Prostate gland (tissue), 2 donors: ENCODE results near the gene LRRC28. TPM values are rescaled to one million over a fixed set of nuclear protein-coding genes. Genes with fewer than 3 reads are reported as not detected.

Experiments used
- DNase-seq: peaks from one replicate; pipeline ENCODE4 v3.0.0-alpha.2; 2019; ENCODE audit warnings: low spot score
- H3K27ac ChIP-seq, 2 donors: fragments of 200-600 bp; sonication (generic); 2 replicates each; pipeline ENCODE4 v1.5.1; 2017 to 2019
- H3K27me3 ChIP-seq: fragments of 200-600 bp; sonication (generic); replicated peaks from 2 replicates; pipeline ENCODE4 v1.5.1; 2019; ENCODE audit not compliant: insufficient read depth
- H3K36me3 ChIP-seq, 2 donors: fragments of 200-600 bp; sonication (generic); 1 replicate in 1 of 2; 2 replicates in 1 of 2; pipeline versions ENCODE4 v1.5.1 to v1.8.1; 2017 to 2019
- H3K4me1 ChIP-seq: fragments of 200-600 bp; sonication (generic); replicated peaks from 2 replicates; pipeline ENCODE4 v1.5.1; 2019
- H3K4me3 ChIP-seq, 2 donors: fragments of 200-600 bp; sonication (generic); 2 replicates each; pipeline ENCODE4 v1.5.1; 2017 to 2019
- H3K9me3 ChIP-seq: fragments of 200-600 bp; sonication (generic); 2 replicates; pipeline ENCODE4 v1.5.1; 2017
- POLR2A ChIP-seq: fragments of 450-650 bp; IDR thresholded peaks from one replicate; pipeline ENCODE4 v1.6.1; 2016; ENCODE audit warnings: antibody characterized with exemption, mild to moderate bottlenecking
- POLR2AphosphoS5 ChIP-seq: sonication (generic); formaldehyde crosslinking; IDR thresholded peaks from one replicate; pipeline ENCODE4 v1.6.1; 2017; ENCODE audit warnings: antibody characterized with exemption
- WGBS: methylation state at CpG from one replicate; pipeline ENCODE4 v1.1.5; 2018; 5-methylcytosine and 5-hydroxymethylcytosine counted together
- intact Hi-C: fragments of 100-400 bp; cut with DNase I; formaldehyde crosslinking; loops from one replicate; pipeline ENCODE4 v1.14.2; 2022
- total RNA-seq, 2 donors: library from RNA; depleted of rRNA; stranded (reverse); fragments of >200 nt; gene quantifications; one replicate each; pipeline ENCODE4 v1.1.0, GENCODE V29; 2016
- TF ChIP-seq, protein P1 (sequence below), 4 experiments: fragments of 200-600 bp in 2 of 4; fragments of 450-650 bp in 2 of 4; sonication (generic) in 2 of 4; IDR thresholded peaks; 1 replicate in 3 of 4; 2 replicates in 1 of 4; pipeline ENCODE4 v1.5.1; 2016 to 2019; ENCODE audit warnings: antibody characterized with exemption in 4 of 4, mild to moderate bottlenecking in 2 of 4, moderate library complexity in 2 of 4

Gene LRRC28
- total RNA-seq, 2 donors from 2014 or later, result 16.0 to 36.8 TPM

DNA sequence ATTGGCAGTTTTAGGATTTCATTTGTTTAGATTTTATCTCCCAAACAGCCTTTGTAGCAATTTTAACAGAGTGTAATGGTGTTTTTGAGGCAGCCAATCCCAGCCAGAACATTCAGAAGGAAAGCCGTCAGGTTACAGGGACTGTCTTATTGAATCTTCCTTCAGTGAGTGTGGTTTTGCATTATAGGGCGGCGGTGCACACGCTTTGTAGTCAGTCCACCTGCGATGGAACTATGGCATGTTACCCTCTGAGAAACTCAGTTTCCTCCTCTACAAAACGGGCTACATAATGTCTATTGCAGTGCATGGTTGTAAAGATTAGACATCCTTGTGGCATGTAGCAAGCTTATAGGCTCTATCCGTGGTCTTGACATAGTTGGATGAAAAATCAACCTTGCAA lies 1.0 kb downstream of the LRRC28 start:
- TF ChIP-seq POLR2AphosphoS5 (no peak), POLR2A (no peak)
- TF ChIP-seq, protein P1, sequence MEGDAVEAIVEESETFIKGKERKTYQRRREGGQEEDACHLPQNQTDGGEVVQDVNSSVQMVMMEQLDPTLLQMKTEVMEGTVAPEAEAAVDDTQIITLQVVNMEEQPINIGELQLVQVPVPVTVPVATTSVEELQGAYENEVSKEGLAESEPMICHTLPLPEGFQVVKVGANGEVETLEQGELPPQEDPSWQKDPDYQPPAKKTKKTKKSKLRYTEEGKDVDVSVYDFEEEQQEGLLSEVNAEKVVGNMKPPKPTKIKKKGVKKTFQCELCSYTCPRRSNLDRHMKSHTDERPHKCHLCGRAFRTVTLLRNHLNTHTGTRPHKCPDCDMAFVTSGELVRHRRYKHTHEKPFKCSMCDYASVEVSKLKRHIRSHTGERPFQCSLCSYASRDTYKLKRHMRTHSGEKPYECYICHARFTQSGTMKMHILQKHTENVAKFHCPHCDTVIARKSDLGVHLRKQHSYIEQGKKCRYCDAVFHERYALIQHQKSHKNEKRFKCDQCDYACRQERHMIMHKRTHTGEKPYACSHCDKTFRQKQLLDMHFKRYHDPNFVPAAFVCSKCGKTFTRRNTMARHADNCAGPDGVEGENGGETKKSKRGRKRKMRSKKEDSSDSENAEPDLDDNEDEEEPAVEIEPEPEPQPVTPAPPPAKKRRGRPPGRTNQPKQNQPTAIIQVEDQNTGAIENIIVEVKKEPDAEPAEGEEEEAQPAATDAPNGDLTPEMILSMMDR (IDR thresholded peaks at IDR 0.05), result no peak
- peaks cover 5% of the 10 kb centered on the region for H3K4me1 ChIP-seq
- no peaks in the 10 kb centered on the region for H3K36me3 ChIP-seq
- H3K4me3 ChIP-seq, result peak overlapping the region in 1 of 2 donors; percentile 62
- 66% methylated on average over 7 of the region's 7 CpGs for WGBS
- H3K27me3 ChIP-seq, result no peaks in the 10 kb centered on the region
- no peak overlapping the region for H3K27ac ChIP-seq
- no peaks in the 10 kb centered on the region for H3K9me3 ChIP-seq
- intact Hi-C loops, result no loop called here
- no peak for DNase-seq

DNA sequence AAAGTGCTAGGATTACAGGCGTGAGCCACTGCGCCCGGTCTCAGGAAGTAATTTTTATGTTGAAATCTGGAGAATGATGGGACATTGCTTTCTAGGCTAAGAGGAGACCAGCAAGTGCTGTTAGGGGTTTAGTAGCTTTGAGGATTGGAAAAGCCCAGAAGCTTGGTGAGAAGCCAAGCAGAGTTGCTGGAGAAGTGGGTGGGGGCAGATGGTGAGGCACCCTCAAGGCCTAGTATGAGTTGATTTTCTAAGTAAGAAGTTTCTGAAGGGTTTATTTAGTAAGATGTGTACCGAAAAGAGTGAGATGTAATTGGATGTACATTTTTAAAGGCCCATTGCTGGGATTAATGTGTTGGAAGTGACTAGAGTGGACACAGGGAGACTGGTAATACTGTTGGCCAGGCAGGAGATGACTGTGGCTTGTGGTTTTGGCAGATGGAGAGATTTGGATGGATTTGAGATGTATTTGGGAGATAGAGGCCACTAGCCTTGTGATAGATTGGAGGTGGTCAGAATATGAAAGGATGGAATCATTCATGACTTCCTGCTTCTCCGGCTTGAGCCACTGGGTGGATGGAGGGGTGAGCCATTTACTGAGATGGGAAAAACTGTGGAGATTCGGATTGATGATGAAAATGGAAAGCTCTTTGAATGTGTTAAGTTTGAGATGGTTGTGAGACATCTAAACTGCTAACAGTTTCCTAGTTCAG lies 2.3 kb downstream of the LRRC28 start:
- DNase-seq, result no peak
- intact Hi-C loops, result no loop called here
- Histone ChIP-seq H3K27ac (no peak overlapping the region), H3K4me1 (peaks cover 5% of the 10 kb centered on the region), H3K9me3 (no peaks in the 10 kb centered on the region), H3K36me3 (no peaks in the 10 kb centered on the region), H3K27me3 (no peaks in the 10 kb centered on the region), H3K4me3 (no peak overlapping the region)
- WGBS, result 96% methylated on average over 6 of the region's 6 CpGs
- TF ChIP-seq, protein P1 (IDR thresholded peaks at IDR 0.05), result no peak
- no peak for TF ChIP-seq POLR2A

DNA sequence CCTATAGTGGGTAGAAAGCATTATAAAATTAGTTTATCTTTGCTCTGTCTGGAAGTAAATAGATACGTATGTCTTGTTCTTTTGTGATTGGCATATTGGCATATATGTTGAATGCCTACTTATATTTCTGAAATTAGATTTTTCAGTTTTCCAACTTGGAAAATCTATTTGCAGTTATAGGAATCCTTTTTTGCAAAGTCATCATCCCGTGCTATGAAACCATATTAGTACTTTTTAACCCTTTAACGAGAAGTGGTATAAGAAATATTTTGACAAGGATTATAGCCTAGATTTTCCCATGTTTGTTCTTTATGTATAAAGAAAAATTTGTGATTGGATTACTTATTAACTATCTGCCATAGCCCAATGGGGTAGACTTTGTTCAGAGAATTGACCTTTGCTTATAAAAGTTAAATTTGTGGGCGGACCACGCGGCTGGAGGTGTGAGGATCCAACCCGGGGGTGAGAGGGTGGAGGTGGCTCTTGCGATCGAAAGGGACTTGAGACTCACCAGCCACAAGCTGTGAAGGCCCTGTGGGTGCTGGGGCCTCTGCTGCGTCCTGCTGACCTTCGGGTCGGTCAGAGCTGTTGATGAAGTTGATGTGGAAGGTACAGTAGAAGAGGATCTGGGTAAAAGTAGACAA lies 5.9 kb downstream of the LRRC28 start:
- TF ChIP-seq, protein P1 (IDR thresholded peaks at IDR 0.05), result no peak
- TF ChIP-seq POLR2A (no peak), POLR2AphosphoS5 (no peak)
- no peaks in the 10 kb centered on the region for H3K9me3 ChIP-seq
- intact Hi-C loops, result no loop called here
- WGBS, result 91% methylated on average over 12 of the region's 12 CpGs
- DNase-seq, result no peak
- no peak overlapping the region for H3K4me3 ChIP-seq
- no peaks in the 10 kb centered on the region for H3K27me3 ChIP-seq
- H3K4me1 ChIP-seq, result peaks cover 2% of the 10 kb centered on the region
- H3K36me3 ChIP-seq, result no peaks in the 10 kb centered on the region
- H3K27ac ChIP-seq, result no peak overlapping the region

DNA sequence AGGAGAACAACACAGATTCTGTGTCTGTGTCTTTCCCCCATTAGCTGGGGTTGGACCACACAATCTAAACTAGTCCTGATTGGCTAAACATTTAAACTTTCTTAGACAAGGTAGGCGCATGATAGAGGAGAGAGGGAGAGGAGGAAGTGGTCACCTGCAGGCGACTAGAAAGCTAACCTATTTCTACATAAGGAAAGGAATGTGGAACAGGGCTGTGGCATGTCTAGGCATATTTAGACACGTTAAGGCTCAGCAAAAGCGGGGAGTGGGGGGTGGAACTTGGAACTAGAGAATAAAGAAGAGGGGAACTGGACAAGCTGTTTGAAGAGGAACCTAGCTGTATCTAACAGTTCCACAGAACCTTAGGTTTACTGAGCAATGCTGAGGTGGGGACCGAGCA lies 12.8 kb downstream of the LRRC28 start:
- Histone ChIP-seq H3K27me3 (no peaks in the 10 kb centered on the region), H3K4me3 (no peak overlapping the region), H3K4me1 (no peaks in the 10 kb centered on the region), H3K9me3 (no peaks in the 10 kb centered on the region), H3K36me3 (no peaks in the 10 kb centered on the region), H3K27ac (no peak overlapping the region)
- DNase-seq, result no peak
- intact Hi-C loops, result no loop called here
- TF ChIP-seq, protein P1 (IDR thresholded peaks at IDR 0.05), result no peak
- TF ChIP-seq POLR2A, result no peak
- WGBS, result 60% methylated on average over 5 of the region's 5 CpGs

DNA sequence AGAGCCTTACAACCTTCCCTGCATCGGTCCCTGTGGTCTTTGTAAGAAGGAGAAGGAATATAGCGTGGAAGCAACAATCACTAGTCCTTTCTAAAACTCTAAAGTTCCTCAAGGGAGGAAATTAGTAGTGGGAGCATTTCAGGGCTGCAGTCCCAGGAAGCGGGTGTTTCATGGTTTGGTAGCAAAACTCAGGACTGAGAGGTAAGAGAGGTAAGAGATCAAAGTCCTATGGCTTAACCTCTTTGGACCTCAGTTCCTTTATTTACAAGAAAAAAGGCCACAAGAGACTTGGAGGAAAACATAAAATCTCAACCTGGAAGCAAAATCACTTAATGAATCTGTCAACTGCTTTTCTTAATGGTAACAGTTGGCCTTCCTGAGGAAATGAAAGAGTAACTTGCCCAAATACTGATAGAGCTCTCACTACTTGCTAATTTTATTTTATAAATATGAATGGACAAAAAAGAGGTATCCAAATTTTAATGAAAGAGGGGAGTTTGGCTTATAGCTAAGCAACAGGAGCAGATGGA lies 14.3 kb downstream of the LRRC28 start:
- no peaks in the 10 kb centered on the region for H3K36me3 ChIP-seq
- WGBS, result 96% methylated on average over 3 of the region's 3 CpGs
- H3K27me3 ChIP-seq, result no peaks in the 10 kb centered on the region
- no peak overlapping the region for H3K27ac ChIP-seq
- DNase-seq, result no peak
- H3K4me3 ChIP-seq, result no peak overlapping the region
- no peaks in the 10 kb centered on the region for H3K4me1 ChIP-seq
- intact Hi-C loops, result no loop called here
- H3K9me3 ChIP-seq, result no peaks in the 10 kb centered on the region
- TF ChIP-seq, protein P1 (IDR thresholded peaks at IDR 0.05), result no peak
- TF ChIP-seq POLR2A, result no peak
- no peak for TF ChIP-seq POLR2AphosphoS5
